ENCODE data around the gene ZNF526.
A peak's percentile ranks its signal among the peaks of the same experiment; 100 is the strongest.

- TF ChIP-seq CREB1 (IDR thresholded peaks at IDR 0.05; ENCODE audit: low read depth) (no peak), REST (IDR thresholded peaks at IDR 0.05; ENCODE audit: low read depth) (no peak), USF1 (IDR thresholded peaks at IDR 0.05) (no peak), EP300 (IDR thresholded peaks at IDR 0.05; ENCODE audit: borderline replicate concordance) (no peak), MAX (IDR thresholded peaks at IDR 0.05) (peak; percentile 55), CEBPB (IDR thresholded peaks at IDR 0.05) (no peak), TAF1 (IDR thresholded peaks at IDR 0.05; ENCODE audit: low read depth) (no peak), NFIC (IDR thresholded peaks at IDR 0.05) (no peak), RAD21 (IDR thresholded peaks at IDR 0.05; ENCODE audit: low read depth) (no peak)
Measured at GRCh38 chr19:42216653-42217519, 3.2 kb upstream of the ZNF526 start.

All from Ishikawa (cell line).